ENCODE measurements around the gene XRCC4. TPM values are rescaled to one million over a fixed set of nuclear protein-coding genes. Genes with fewer than 3 reads are reported as not detected.

XRCC4 gene
- 25.3 and 45.6 TPM in 2 replicates for total RNA-seq (ENCODE audit: low replicate concordance)

DNA sequence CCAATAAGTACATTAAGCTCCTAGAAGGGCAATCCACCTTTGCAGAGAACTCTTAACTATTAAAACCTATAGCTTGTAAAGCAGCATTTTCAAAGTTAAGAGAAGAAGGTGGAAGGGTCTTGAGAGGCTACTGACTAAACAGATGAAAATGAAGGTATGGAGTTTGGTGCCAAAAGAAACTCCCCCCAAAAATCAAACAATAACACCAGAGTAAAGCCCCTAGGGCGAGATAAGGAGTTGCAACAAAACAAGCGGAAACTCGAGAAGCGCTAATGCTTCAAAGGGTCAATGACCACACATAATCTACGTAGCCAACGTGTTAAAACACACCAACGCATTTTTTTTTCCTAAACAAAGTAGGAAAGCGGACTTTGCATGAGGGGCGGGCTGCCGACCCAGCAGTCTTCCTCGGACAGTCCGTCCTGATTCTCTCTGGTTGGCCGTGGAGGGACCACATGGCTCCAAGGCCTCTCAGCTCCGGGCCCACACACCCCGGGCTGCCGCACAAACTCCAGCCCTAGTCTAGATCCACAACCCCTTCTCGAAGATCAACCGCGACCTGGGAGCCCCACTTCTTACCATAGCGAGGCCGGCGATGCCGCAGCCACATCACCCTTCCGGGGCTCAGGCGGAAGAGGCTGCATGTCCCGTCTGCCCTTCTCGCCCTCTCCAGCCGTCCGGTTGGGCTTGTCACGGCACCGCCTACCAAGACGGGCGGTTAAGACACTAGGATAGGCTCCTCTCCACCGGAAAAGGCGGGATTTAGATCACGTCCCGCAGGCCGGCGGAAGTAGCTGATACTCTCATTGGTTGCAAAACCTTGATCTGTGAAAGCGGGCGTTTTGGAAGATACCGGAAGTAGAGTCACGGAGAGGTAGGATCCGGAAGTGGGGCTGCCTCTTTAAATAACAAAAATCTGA, at the start of gene XRCC4, which contains the start of gene TMEM167A:
Gene XRCC4, plus strand, starts transcription at position 806 of the 920 bp plus-strand sequence. CDS start 27,373 bp downstream, outside the sequence.
Gene TMEM167A, minus strand, starts transcription at position 653 of the 920 bp plus-strand sequence. Its CDS starts 71 bp downstream, at position 582.
- H3K36me3 ChIP-seq, result peaks cover 4% of the 10 kb centered on the region
- H3K9me3 Mint-ChIP-seq, result no peaks in the 10 kb centered on the region
- H3K9me3 ChIP-seq (ENCODE audit: low read depth), result no peaks in the 10 kb centered on the region
- peak within 1 kb of the TSS; percentile 85 for H3K9ac ChIP-seq
- peak within 1 kb of the TSS; percentile 88 for H3K27ac ChIP-seq
- peak; percentile 99 for DNase-seq (ENCODE audit: low spot score)
- peak within 1 kb of the TSS; percentile 78 for H3K4me3 ChIP-seq
- peaks cover 20% of the 10 kb centered on the region for H3K4me1 Mint-ChIP-seq
- peaks cover 18% of the 10 kb centered on the region for H3K4me1 ChIP-seq
- H2AFZ ChIP-seq (replicated peaks), result peak within 1 kb of the TSS; percentile 100
- peak within 1 kb of the TSS; percentile 93 for H3K4me2 ChIP-seq
- H3K4me3 Mint-ChIP-seq, result peak within 1 kb of the TSS; percentile 100
- H3K27ac Mint-ChIP-seq, result peak within 1 kb of the TSS; percentile 98
- TF ChIP-seq EZH2phosphoT487 (IDR thresholded peaks at IDR 0.05), result no peak
- TF ChIP-seq, protein P1, sequence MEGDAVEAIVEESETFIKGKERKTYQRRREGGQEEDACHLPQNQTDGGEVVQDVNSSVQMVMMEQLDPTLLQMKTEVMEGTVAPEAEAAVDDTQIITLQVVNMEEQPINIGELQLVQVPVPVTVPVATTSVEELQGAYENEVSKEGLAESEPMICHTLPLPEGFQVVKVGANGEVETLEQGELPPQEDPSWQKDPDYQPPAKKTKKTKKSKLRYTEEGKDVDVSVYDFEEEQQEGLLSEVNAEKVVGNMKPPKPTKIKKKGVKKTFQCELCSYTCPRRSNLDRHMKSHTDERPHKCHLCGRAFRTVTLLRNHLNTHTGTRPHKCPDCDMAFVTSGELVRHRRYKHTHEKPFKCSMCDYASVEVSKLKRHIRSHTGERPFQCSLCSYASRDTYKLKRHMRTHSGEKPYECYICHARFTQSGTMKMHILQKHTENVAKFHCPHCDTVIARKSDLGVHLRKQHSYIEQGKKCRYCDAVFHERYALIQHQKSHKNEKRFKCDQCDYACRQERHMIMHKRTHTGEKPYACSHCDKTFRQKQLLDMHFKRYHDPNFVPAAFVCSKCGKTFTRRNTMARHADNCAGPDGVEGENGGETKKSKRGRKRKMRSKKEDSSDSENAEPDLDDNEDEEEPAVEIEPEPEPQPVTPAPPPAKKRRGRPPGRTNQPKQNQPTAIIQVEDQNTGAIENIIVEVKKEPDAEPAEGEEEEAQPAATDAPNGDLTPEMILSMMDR (IDR thresholded peaks at IDR 0.05), result no peak
- no peak for TF ChIP-seq EZH2 (IDR thresholded peaks at IDR 0.05)
- peaks cover 33% of the 10 kb centered on the region for H4K20me1 ChIP-seq (ENCODE audit: low read depth)
- no peaks in the 10 kb centered on the region for H3K27me3 Mint-ChIP-seq (ENCODE audit: insufficient read depth, low read depth)
- peaks cover 10% of the 10 kb centered on the region for H3F3A ChIP-seq (ENCODE audit: low read depth)
- peaks cover 22% of the 10 kb centered on the region for H3K36me3 Mint-ChIP-seq
- H3K27me3 ChIP-seq, result no peaks in the 10 kb centered on the region
- H3K79me2 ChIP-seq (ENCODE audit: low read depth), result peaks cover 86% of the 10 kb centered on the region

DNA sequence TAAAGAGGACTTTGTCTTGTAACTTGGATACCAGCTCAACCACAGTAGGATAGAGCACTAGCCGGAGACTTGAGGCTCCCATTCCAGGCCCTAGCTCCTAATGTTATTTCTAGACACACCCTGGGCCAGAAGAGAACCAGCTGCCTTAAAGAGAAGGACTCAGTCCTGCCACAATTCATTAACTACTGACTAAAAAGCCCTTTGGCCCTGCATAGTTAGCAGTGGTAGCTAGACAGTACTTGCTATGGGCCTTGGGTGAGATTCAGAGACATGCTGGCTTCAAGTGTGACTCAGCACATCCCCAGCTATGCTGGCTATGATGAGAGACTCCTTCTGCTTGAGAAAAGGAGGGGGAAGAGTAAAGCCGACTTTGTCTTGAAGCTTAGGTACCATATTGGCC, 47.4 kb upstream of the XRCC4 start:
- H4K20me1 ChIP-seq (ENCODE audit: low read depth), result no peaks in the 10 kb centered on the region
- H3K79me2 ChIP-seq (ENCODE audit: low read depth), result no peaks in the 10 kb centered on the region
- Mint-ChIP-seq H3K4me3 (no peak overlapping the region), H3K27ac (no peak overlapping the region), H3K36me3 (no peaks in the 10 kb centered on the region), H3K4me1 (peaks cover 39% of the 10 kb centered on the region), H3K9me3 (peaks cover 2% of the 10 kb centered on the region), H3K27me3 (ENCODE audit: insufficient read depth, low read depth) (peaks cover 2% of the 10 kb centered on the region)
- no peak for DNase-seq (ENCODE audit: low spot score)
- no peak overlapping the region for H3K27ac ChIP-seq
- TF ChIP-seq EZH2 (IDR thresholded peaks at IDR 0.05) (no peak), EZH2phosphoT487 (IDR thresholded peaks at IDR 0.05) (no peak)
- TF ChIP-seq, protein P1 (IDR thresholded peaks at IDR 0.05), result no peak
- no peak overlapping the region for H2AFZ ChIP-seq (replicated peaks)
- no peak overlapping the region for H3K4me3 ChIP-seq
- no peak overlapping the region for H3K9ac ChIP-seq
- peaks cover 14% of the 10 kb centered on the region for H3F3A ChIP-seq (ENCODE audit: low read depth)
- no peaks in the 10 kb centered on the region for H3K27me3 ChIP-seq
- H3K4me2 ChIP-seq, result no peak overlapping the region
- H3K4me1 ChIP-seq, result peaks cover 19% of the 10 kb centered on the region
- H3K36me3 ChIP-seq, result no peaks in the 10 kb centered on the region
- H3K9me3 ChIP-seq (ENCODE audit: low read depth), result no peaks in the 10 kb centered on the region

DNA sequence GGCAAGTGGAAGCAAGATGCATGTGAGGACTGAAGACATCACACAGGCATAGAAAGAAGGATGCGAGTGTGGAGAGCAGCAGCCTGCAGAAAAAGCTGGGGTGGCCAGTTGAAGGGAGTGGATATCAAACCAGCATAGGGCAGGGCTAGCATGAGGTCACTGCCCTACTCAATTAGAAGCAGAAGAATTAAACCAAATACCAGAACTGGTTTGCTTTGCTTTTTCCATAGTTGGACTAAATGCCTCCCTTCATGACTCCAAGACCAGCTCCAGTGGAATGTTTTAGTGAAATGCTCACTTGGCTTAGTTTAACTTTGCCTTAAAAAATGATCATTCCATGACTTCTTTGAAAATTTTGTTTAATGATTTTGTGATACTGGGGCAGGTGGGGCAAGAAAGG, 46.0 kb upstream of the XRCC4 start:
- no peak overlapping the region for H3K27ac ChIP-seq
- H3K9ac ChIP-seq, result no peak overlapping the region
- no peak for TF ChIP-seq EZH2 (IDR thresholded peaks at IDR 0.05)
- no peak for TF ChIP-seq EZH2phosphoT487 (IDR thresholded peaks at IDR 0.05)
- TF ChIP-seq, protein P1 (IDR thresholded peaks at IDR 0.05), result no peak
- H3K36me3 ChIP-seq, result no peaks in the 10 kb centered on the region
- DNase-seq (ENCODE audit: low spot score), result no peak
- H4K20me1 ChIP-seq (ENCODE audit: low read depth), result no peaks in the 10 kb centered on the region
- Mint-ChIP-seq H3K36me3 (no peaks in the 10 kb centered on the region), H3K9me3 (peaks cover 2% of the 10 kb centered on the region), H3K27me3 (ENCODE audit: insufficient read depth, low read depth) (peaks cover 2% of the 10 kb centered on the region), H3K27ac (no peak overlapping the region), H3K4me1 (peaks cover 39% of the 10 kb centered on the region), H3K4me3 (no peak overlapping the region)
- no peaks in the 10 kb centered on the region for H3K27me3 ChIP-seq
- H2AFZ ChIP-seq (replicated peaks), result no peak overlapping the region
- no peaks in the 10 kb centered on the region for H3K79me2 ChIP-seq (ENCODE audit: low read depth)
- H3K4me3 ChIP-seq, result no peak overlapping the region
- H3K4me1 ChIP-seq, result peaks cover 29% of the 10 kb centered on the region
- peaks cover 10% of the 10 kb centered on the region for H3F3A ChIP-seq (ENCODE audit: low read depth)
- no peak overlapping the region for H3K4me2 ChIP-seq
- H3K9me3 ChIP-seq (ENCODE audit: low read depth), result no peaks in the 10 kb centered on the region

All from neural progenitor cell (in vitro differentiated cells).